H1 (cell line): Measurements from ENCODE around the gene PARD3. TPM values are rescaled to one million over a fixed set of nuclear protein-coding genes. Genes with fewer than 3 reads are reported as not detected.

Experiments used
- CTCF ChIA-PET: fragments of 300-600 bp; sonication (Branson Sonifier 250); formaldehyde crosslinking; loops from one replicate; lab custom pipeline; 2021; ENCODE audit not compliant: partially characterized antibody; lab: Charles Lee
- POLR2A ChIA-PET: fragments of 300-600 bp; sonication (Branson Sonifier 250); formaldehyde crosslinking; loops from one replicate; lab custom pipeline; 2021; ENCODE audit warnings: inconsistent platforms; ENCODE audit not compliant: partially characterized antibody; lab: Charles Lee
- DNase-seq, 2 experiments: peaks; one replicate each; pipeline versions ENCODE4 v3.0.0 to v3.0.0-alpha.2; 2010 to 2022; ENCODE audit warnings: low spot score in 2 of 2, low read depth in 1 of 2, mixed read lengths in 1 of 2
- FAIRE-seq: peaks from 2 replicates; lab custom pipeline; 2011; peaks lifted over from hg19 to GRCh38; lab: Jason Lieb, UNC
- H2AFZ ChIP-seq: 2 replicates; pipeline ENCODE4 v1.8.1; 2012; ENCODE audit warnings: low read length, inconsistent platforms
- H2AK5ac ChIP-seq: 2 replicates; pipeline ENCODE4 v1.6.1; 2013; ENCODE audit warnings: low read depth, low read length
- H2BK120ac ChIP-seq: replicated peaks from 2 replicates; pipeline ENCODE3; 2013; ENCODE audit warnings: low read depth, low read length, inconsistent platforms
- H2BK12ac ChIP-seq: 2 replicates; pipeline ENCODE4 v1.6.1; 2013; ENCODE audit warnings: low read depth, low read length
- H2BK15ac ChIP-seq: 2 replicates; pipeline ENCODE4 v1.6.1; 2013; ENCODE audit warnings: low read length
- H2BK20ac ChIP-seq: 2 replicates; pipeline ENCODE4 v1.6.1; 2013; ENCODE audit warnings: low read length
- H2BK5ac ChIP-seq: 2 replicates; pipeline ENCODE4 v1.6.1; 2013; ENCODE audit warnings: low read depth, low read length
- H3K14ac ChIP-seq: 2 replicates; pipeline ENCODE4 v1.6.1; 2013; ENCODE audit warnings: inconsistent platforms; ENCODE audit not compliant: insufficient read length
- H3K18ac ChIP-seq: 2 replicates; pipeline ENCODE4 v1.6.1; 2013; ENCODE audit warnings: low read length; ENCODE audit errors: extremely low read depth
- H3K23ac ChIP-seq: 2 replicates; pipeline ENCODE4 v1.6.1; 2013; ENCODE audit warnings: inconsistent platforms; ENCODE audit not compliant: insufficient read length
- H3K23me2 ChIP-seq: 2 replicates; pipeline ENCODE4 v1.6.1; 2013; ENCODE audit warnings: low read depth, low read length
- H3K27ac ChIP-seq: 2 replicates; pipeline ENCODE4 v1.6.1; 2011; ENCODE audit warnings: low read depth, low read length, inconsistent platforms
- H3K27me3 ChIP-seq, 4 experiments: replicated peaks in 1 of 4; 1 replicate in 1 of 4; 2 replicates in 3 of 4; pipeline versions ENCODE4 v1.6.1 to v1.8.1; 2011 to 2013; ENCODE audit warnings: low read length in 3 of 4, mild to moderate bottlenecking in 3 of 4, inconsistent platforms in 2 of 4, mixed read lengths in 2 of 4, moderate library complexity in 1 of 4; ENCODE audit not compliant: control insufficient read depth in 3 of 4, insufficient read depth in 3 of 4; ENCODE audit errors: extremely low read depth in 1 of 4
- H3K36me3 ChIP-seq, 4 experiments: 2 replicates each; pipeline versions ENCODE4 v1.6.1 to v1.8.1; 2011 to 2013; ENCODE audit warnings: mild to moderate bottlenecking in 4 of 4, low read length in 3 of 4, moderate library complexity in 2 of 4, control low read depth in 1 of 4, inconsistent platforms in 1 of 4; ENCODE audit not compliant: insufficient read depth in 4 of 4, control insufficient read depth in 2 of 4
- H3K4ac ChIP-seq: replicated peaks from 2 replicates; pipeline ENCODE3; 2013; ENCODE audit warnings: low read length, low read depth, mixed read lengths, inconsistent platforms; ENCODE audit not compliant: insufficient read length
- H3K4me1 ChIP-seq, 4 experiments: replicated peaks in 1 of 4; 1 replicate in 1 of 4; 2 replicates in 3 of 4; pipeline versions ENCODE4 v1.6.1 to v1.8.1; 2011 to 2013; ENCODE audit warnings: low read length in 3 of 4, inconsistent platforms in 2 of 4, mixed read lengths in 1 of 4; ENCODE audit not compliant: insufficient read depth in 4 of 4, control insufficient read depth in 3 of 4
- H3K4me2 ChIP-seq, 2 experiments: 2 replicates each; pipeline versions ENCODE4 v1.6.1 to v1.8.1; 2011 to 2013; ENCODE audit warnings: low read depth in 2 of 2, low read length in 2 of 2, control low read depth in 1 of 2, inconsistent platforms in 1 of 2, mild to moderate bottlenecking in 1 of 2; ENCODE audit not compliant: insufficient read depth in 1 of 2
- H3K4me3 ChIP-seq, 4 experiments: fragments of 200-600, 300-600 bp in 1 of 4; sonication (generic), shearing (Covaris generic), sonication (Bioruptor Twin) in 1 of 4; 2 replicates each; pipeline versions ENCODE4 v1.5.1 to v1.8.1; 2011 to 2016; ENCODE audit warnings: low read length in 4 of 4, low read depth in 3 of 4, control low read depth in 2 of 4, inconsistent platforms in 2 of 4, mild to moderate bottlenecking in 2 of 4, mixed read lengths in 1 of 4, moderate library complexity in 1 of 4; ENCODE audit not compliant: insufficient read depth in 2 of 4; ENCODE audit errors: extremely low read depth in 1 of 4
- H3K56ac ChIP-seq: replicated peaks from 2 replicates; pipeline ENCODE3; 2013; ENCODE audit warnings: low read depth, mild to moderate bottlenecking, mixed read lengths, low read length, inconsistent platforms; ENCODE audit not compliant: insufficient read length
- H3K79me1 ChIP-seq: 2 replicates; pipeline ENCODE4 v1.6.1; 2013; ENCODE audit warnings: low read depth, low read length, control low read depth
- H3K79me2 ChIP-seq, 2 experiments: 2 replicates each; pipeline versions ENCODE4 v1.6.1 to v1.8.1; 2012 to 2013; ENCODE audit warnings: low read length in 2 of 2, mild to moderate bottlenecking in 2 of 2, inconsistent platforms in 1 of 2; ENCODE audit not compliant: insufficient read depth in 2 of 2, control insufficient read depth in 1 of 2
- H3K9ac ChIP-seq, 4 experiments: replicated peaks in 1 of 4; 1 replicate in 1 of 4; 2 replicates in 3 of 4; pipeline versions ENCODE4 v1.6.1 to v1.8.1; 2011 to 2013; ENCODE audit warnings: low read depth in 3 of 4, low read length in 3 of 4, control low read depth in 2 of 4, mild to moderate bottlenecking in 2 of 4, moderate library complexity in 2 of 4, inconsistent platforms in 1 of 4; ENCODE audit errors: extremely low read depth in 1 of 4
- H3K9me3 ChIP-seq, 2 experiments: 2 replicates each; pipeline versions ENCODE4 v1.6.1 to v1.8.1; 2012 to 2013; ENCODE audit warnings: mild to moderate bottlenecking in 2 of 2, moderate library complexity in 2 of 2, control low read depth in 1 of 2, inconsistent platforms in 1 of 2, low read depth in 1 of 2, low read length in 1 of 2, mixed read lengths in 1 of 2; ENCODE audit not compliant: insufficient read depth in 2 of 2
- H4K20me1 ChIP-seq, 2 experiments: replicated peaks in 1 of 2; 2 replicates each; pipeline versions ENCODE3 to v1.8.1; 2011 to 2013; ENCODE audit warnings: inconsistent platforms in 2 of 2, low read length in 2 of 2, mild to moderate bottlenecking in 1 of 2; ENCODE audit not compliant: insufficient read depth in 2 of 2, control insufficient read depth in 1 of 2
- H4K5ac ChIP-seq: 2 replicates; pipeline ENCODE4 v1.6.1; 2013; ENCODE audit warnings: low read length, low read depth, mixed read lengths, inconsistent platforms; ENCODE audit not compliant: insufficient read length
- H4K8ac ChIP-seq: 2 replicates; pipeline ENCODE4 v1.8.0; 2013; ENCODE audit warnings: mild to moderate bottlenecking, moderate library complexity, low read length, inconsistent platforms; ENCODE audit not compliant: insufficient read depth; ENCODE audit errors: extremely low read depth
- H4K91ac ChIP-seq: replicated peaks from 2 replicates; pipeline ENCODE3; 2013; ENCODE audit warnings: low read length, mixed read lengths, inconsistent platforms; ENCODE audit not compliant: insufficient read length
- CEBPB ChIP-seq: IDR thresholded peaks from 2 replicates; pipeline ENCODE4 v1.6.1; 2012; ENCODE audit warnings: low read depth, low read length
- JUND ChIP-seq: IDR thresholded peaks from 2 replicates; pipeline ENCODE4 v1.6.1; 2011; ENCODE audit warnings: mild to moderate bottlenecking, improper control_type of control experiment, low read length
- RAD21 ChIP-seq, 2 experiments: IDR thresholded peaks in 1 of 2; conservative IDR thresholded peaks in 1 of 2; 2 replicates each; pipeline ENCODE4 v1.6.1; 2011; ENCODE audit warnings: low read depth in 2 of 2, low read length in 2 of 2, improper control_type of control experiment in 1 of 2, inconsistent platforms in 1 of 2, mild to moderate bottlenecking in 1 of 2, moderate library complexity in 1 of 2
- WGBS, 2 experiments: shearing (Covaris generic) in 1 of 2; methylation state at CpG; one replicate each; pipeline versions ENCODE4 v1.1.6 to v1.1.7; 2013 to 2015; ENCODE audit warnings: low lambda C conversion rate in 2 of 2, mixed read lengths in 2 of 2, inconsistent platforms in 1 of 2, low coverage in 1 of 2, missing lambda C conversion rate in 1 of 2; ENCODE audit not compliant: insufficient replicate concordance in 2 of 2, insufficient coverage in 1 of 2, insufficient read length in 1 of 2; ENCODE audit errors: extremely low coverage in 1 of 2, missing lambda C conversion rate in 1 of 2; 5-methylcytosine and 5-hydroxymethylcytosine counted together
- polyA plus RNA-seq, 7 experiments: library from polyadenylated mRNA; depleted of rRNA in 3 of 7; stranded (reverse) in 5 of 7; unstranded in 2 of 7; fragments of >200 nt in 5 of 7; fragments of 200-250 nt in 2 of 7; gene quantifications; 1 replicate in 5 of 7; 2 replicates in 1 of 7; 4 replicates in 1 of 7; pipeline versions ENCODE4 v1.2.1 to v1.2.3, GENCODE V29; 2011 to 2013; ENCODE audit warnings: missing spikeins in 2 of 7, mixed read lengths in 2 of 7
- total RNA-seq: library from RNA; stranded (reverse); fragmentation: NEBNext Ultra II Directional; extraction: Animal tissue kit (Norgen Biotek cat#: 25700); gene quantifications from 2 replicates; pipeline ENCODE4 v1.2.1, GENCODE V29; 2021

PARD3 gene
- total and polyA plus RNA-seq, 2 of the 8 experiments (the other 6 are each of a cell fraction or from before 2014, with no cell fraction given) = 19.7 to 49.1 TPM

DNA sequence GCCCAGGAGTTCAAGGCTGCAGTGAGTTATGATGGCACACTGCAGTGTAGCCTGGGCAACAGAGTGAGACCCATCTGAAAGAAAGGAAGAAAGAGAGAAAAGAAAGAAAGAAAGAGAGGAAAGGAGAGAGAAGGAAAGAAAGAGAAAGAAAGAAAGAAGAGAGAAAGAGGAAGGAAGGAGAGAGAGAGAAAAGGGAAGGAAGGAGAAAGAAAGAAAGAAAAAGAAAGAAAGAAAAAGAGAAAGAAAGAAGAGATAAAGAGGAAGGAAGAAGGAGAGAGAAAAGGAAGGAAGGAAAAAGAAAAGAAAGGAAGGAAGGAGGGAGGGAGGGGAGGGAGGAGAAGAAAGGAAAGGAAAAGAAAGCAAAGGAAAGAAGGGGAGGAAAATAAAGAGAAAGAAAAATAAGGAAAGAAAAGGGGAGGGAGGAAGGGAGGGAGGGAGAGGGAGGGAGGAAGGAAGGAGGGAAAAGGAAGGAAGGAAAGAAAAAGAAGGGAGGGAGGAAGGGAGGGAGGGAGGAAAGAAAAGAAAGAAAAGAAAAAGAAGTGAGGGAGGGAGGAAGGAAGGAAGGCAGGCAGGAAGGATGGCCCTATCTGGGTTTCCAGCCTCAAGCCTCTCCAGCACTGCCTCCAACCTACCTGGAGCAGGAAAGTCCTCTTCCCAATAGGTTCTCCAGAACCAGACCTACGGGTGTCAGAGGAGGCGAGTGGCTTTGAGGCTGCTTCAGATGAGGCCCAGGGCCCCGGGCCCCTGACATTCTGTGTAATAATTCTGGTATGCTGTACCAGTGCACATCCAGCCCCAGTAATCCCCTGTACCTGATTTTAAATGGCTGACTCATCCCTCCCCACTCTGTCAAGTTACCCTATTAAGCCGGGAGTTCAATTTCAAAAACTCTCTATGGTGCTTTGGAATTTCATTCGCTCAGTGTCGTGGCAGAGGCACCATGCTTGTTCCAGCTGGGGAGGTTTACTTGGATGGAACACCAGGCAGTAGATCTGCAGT is 6.8 kb upstream of the PARD3 start:
- no peaks in the 10 kb centered on the region for H3K36me3 ChIP-seq
- H3K23me2 ChIP-seq = no peaks in the 10 kb centered on the region; the same call in 1 of the 2 replicates
- FAIRE-seq = no peak
- no peak overlapping the region for H3K4ac ChIP-seq
- no peak overlapping the region for H3K27ac ChIP-seq
- H3K56ac ChIP-seq = no peak overlapping the region
- H3K4me3 ChIP-seq = no peak overlapping the region
- no peak overlapping the region for H3K9ac ChIP-seq
- no peak overlapping the region for H2BK15ac ChIP-seq
- no peaks in the 10 kb centered on the region for H3K4me1 ChIP-seq
- WGBS, 2 experiments = 82% methylated on average over 6 of the region's 6 CpGs; no CpG with 5 or more reads in 1 of the 2 experiments
- no peak overlapping the region for H2AK5ac ChIP-seq
- no peak overlapping the region for H3K4me2 ChIP-seq
- H3K9me3 ChIP-seq = no peaks in the 10 kb centered on the region
- H4K8ac ChIP-seq = no peak overlapping the region; the same call in 1 of the 2 replicates
- no peaks in the 10 kb centered on the region for H3K79me2 ChIP-seq
- CTCF ChIA-PET = interaction anchor here (0.6 to 1.8 kb wide), 5 partner anchors 11 to 579 kb away, joined by 3 to 6 read pairs (median 3); no protein-coding TSS in a partner anchor
- H2BK5ac ChIP-seq = no peak overlapping the region
- no peak overlapping the region for H3K23ac ChIP-seq
- H3K27me3 ChIP-seq = peaks cover 0 to 7% (median 4%) of the 10 kb centered on the region in 4 experiments; a peak in 5 of 7 replicates
- no peak for DNase-seq
- no peak overlapping the region for H4K91ac ChIP-seq
- no peak overlapping the region for H2BK120ac ChIP-seq
- POLR2A ChIA-PET = interaction anchor here (0.6 to 1.4 kb wide), 2 partner anchors 23 to 47 kb away, joined by 4 to 6 read pairs; no protein-coding TSS in a partner anchor
- H2BK20ac ChIP-seq = no peak overlapping the region
- H4K5ac ChIP-seq = no peak overlapping the region
- no peak overlapping the region for H2AFZ ChIP-seq
- no peak for TF ChIP-seq JUND
- TF ChIP-seq CEBPB = no peak
- no peak for TF ChIP-seq RAD21 (IDR thresholded peaks at IDR 0.05 in 1 of 2, conservative IDR thresholded peaks at IDR 0.05 in 1 of 2; ENCODE audit: low read depth in 2 of 2, low read length in 2 of 2)
- H3K79me1 ChIP-seq = no peaks in the 10 kb centered on the region
- H3K18ac ChIP-seq = no peak overlapping the region
- H3K14ac ChIP-seq = no peak overlapping the region
- no peak overlapping the region for H2BK12ac ChIP-seq
- no peaks in the 10 kb centered on the region for H4K20me1 ChIP-seq
